ENCODE results near the gene INPP4A.
A peak's percentile ranks its signal among the peaks of the same experiment; 100 is the strongest.

Gene INPP4A

GRCh38 chr2:98496750-98497493 is 52.3 kb downstream of the INPP4A start:
- DNase-seq (ENCODE audit: low read depth) = no peak

GRCh38 chr2:98498703-98499440 is 54.2 kb downstream of the INPP4A start:
- DNase-seq (ENCODE audit: low read depth) = no peak

GRCh38 chr2:98500561-98500960 is 55.9 kb downstream of the INPP4A start:
- DNase-seq (ENCODE audit: low read depth) = no peak

DNA sequence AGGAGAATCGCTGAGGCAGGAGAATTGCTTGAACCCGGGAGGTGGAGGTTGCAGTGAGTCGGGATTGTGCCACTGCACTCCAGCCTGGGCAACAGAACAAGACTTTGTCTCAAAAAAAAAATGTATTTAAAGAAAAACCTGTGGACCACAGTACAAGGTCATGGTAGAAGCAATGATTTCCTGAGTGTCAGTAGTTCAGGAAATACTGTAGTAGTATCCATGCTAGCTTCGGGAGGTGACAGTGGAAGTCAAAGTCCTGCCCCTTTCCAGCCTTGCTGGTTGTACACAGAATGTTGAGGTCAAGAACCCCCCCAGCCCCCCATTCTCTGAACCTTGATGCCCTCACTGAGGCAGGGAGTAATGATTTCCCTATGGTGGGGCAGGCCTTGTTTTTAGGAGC is 56.6 kb downstream of the INPP4A start:
- no peak for DNase-seq (ENCODE audit: low read depth)

DNA sequence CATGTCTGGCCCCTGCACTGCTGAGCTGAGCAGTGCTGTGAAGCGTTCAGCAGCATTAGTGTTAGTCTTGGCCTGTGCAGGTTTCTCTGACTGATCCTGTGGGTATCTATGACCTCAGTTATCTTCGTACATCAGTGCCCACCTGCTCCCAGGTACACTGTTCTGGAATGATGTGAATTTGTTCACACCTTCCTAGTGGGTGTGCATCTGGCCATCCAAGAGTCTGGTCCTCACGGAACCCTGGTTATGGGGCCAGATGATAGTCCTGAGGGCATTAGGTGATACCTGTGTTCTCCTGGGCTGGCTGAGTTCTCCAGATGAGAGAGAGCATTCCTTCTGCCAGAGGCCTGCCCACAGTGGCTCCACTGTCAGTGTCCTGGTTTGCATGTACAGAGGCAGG is 57.2 kb downstream of the INPP4A start:
- no peak for DNase-seq (ENCODE audit: low read depth)

DNA sequence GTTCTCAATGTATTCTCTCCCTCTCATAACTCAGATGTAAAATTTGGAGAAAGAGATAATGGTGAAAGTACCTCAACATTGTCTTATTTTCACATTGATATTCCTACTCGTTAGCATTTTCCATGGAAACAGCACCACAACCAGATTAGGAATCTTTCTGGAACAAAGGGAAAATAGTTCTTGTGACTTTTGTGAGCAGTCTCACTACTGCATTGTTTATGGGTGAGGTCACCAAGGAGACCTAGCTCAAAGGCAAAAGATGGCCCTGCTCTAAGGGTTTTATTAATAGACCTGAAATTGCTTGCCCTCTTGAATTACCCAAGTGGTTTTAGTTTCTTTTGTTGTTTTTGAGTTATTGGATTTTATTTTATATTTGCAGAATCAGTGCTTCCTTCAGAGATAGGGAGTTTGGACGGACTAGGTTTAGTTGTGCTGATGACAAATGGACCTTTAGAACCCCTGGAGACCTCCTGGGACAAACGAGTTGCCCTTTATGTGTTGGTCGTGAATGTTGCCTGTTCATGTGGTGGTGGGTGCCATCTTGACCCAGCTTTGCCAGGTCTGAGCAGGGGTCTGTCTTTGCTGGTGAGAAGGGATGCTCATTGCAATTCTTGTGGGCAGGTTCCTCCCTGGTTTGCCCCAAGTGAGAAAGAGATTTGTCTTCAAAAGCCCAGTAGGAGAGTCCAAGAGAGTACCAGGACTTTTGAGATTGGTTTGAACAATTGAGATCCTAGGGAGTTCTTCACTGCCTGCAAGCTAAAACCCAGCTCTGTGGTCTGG is 58.1 kb downstream of the INPP4A start:
- peak; percentile 83 for DNase-seq (ENCODE audit: low read depth)

DNA sequence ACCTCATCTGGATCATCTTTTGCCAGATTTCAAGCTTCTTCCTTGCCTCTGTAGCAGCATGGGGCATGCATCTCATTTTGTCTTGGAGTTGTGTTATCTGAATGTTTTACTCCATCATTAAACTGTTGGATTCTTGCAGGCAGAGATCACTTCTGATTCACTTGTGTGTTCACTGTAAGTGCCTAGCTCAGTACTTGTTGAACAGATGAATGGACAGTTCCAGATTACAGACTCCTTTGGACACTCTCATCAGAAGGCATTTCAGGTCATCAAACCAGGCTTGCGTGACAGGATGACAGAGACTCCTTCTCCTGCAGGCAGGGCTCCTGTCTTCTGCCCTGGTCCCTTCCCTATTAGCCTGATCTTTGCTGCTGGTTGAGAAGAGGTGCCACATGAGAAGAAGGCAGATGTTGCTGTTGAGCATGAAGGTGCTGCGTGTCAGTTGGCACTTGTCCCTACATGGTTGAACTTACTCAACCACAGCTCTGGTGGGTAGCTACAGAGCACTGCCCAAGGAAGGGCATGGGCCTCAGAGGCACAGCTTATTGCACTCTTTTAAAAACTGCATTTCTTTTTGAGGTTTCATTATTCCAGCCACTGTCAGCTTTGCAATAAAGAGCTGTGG is 58.9 kb downstream of the INPP4A start:
- DNase-seq (ENCODE audit: low read depth) = no peak

DNA sequence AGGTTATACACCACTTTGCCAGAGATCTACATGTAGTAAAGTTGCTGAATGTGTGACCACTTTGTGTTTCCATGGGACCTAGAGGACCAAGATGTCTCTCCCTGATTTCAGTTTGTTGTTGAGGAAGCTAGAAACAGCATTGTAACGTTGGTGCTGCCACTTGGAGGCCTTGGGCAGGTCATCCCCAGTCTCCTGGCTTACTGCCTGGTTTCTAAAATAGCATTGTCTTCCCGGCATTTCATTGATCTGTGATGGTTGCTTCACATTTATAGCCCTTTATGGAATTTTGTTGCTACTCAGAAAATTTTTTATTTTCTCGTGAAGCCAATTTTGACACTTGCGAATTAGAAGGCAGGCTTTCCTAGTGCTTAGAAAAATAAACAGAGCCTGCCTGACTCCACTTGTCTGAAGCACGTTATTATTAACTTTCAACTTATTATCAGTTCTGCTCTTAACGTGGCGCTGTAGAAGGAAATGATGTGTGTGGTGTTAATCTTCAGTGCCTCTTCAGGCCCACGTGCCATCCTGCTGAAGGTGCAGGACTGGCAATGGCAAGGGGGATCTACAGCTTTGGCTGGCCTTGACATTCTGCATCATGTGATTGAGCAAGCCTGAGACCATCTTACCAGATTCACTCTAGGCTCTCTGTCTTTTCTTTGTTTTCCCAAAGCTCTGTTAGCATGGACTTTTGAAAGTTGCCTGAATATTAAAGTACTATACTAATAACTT is 59.9 kb downstream of the INPP4A start:
- DNase-seq (ENCODE audit: low read depth) = peak; percentile 29

DNA sequence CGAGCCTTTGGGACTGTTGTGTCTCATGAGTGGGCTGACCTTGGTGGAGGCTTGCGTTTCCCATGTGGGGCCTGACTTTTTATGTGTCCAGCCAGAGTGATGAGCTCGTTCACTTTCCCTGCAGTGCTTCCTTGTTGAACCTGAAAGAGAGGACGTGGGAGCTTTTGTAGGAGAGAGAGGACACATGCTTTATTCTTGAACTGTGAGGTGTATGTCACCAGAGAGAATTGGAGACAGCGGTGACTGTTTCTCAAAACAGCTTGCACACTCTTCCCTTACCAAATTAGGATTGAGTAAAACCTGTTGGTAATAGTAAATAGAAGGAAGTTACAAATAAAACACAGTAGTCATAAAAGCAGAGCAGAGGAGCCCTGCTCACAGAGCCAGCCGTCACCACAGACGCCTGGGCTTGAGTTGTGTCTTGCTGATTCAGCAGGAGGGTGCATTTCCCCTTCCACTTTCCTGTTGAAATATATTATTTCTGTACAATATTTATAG is 60.7 kb downstream of the INPP4A start:
- no peak for DNase-seq (ENCODE audit: low read depth)

DNA sequence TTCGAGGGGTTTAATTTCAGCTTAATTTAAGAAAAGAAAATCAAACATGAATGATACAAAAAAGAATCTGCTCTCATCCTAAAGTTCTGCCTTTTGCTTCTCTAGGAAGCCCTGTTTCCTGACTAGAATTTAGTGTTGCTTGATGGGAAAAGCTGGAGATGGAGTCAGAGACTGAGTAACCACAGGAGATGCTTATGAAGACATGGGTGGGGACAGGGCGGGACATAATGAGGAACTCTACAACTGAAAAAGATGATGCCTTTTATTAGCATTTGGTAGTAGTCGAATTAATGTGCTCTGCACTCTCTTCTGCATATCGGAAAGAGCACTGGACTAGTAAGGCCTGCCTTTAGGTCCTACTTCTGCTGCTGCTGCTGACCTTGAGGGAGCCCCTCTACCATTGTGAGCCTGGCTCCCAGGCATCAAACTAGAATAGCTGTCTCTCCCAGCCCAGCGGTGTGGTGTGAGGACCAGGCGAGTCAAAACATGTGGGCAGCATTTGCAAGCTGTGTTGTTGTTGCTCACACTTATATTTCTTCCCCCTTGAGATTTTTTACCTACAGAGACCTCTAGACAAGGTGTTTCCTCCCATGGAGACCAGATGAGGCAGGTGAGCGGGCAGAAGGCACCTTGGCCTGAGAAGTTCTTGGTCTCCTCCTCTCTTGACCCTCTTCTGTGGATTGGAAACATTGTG is 61.5 kb downstream of the INPP4A start:
- no peak for DNase-seq (ENCODE audit: low read depth)

DNA sequence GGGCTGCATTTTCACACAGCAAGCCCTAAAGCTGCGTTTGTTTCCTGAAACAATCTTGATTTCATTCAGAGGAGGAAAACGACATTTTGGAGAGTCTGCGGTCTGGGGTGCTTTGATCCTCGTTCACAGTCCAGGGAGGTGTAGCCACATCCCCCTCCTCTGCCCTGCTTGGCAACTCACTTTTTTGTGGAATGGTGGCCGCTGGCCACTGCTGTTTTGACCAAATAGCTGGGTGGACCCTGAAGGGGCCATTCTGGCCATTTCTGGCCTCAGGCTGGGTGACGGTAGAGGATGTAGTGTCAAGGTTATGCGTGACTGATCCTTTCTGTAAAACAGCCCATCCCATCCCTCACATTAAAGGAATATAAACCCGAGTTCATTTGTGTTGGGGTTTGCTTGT is 62.2 kb downstream of the INPP4A start:
- no peak for DNase-seq (ENCODE audit: low read depth)

DNA sequence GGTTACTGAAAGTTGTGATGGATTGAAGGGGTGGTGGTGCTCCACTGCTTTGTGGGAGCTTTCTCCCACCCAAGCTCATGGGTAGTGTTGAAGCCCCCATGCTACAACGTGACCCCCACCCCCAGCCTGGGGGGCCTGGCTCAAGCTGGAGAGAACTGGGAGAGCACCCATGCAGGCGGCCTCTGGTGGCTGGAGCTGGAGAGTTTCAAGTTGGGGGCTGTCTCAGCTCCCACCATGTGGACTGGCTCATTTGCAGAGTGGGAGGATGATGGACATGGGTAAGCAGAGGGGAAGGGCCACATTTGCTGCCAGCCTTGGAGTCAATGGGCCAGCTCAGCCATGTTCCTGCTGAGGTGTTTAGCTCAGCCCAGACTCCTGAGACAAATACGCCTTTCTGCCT is 62.8 kb downstream of the INPP4A start:
- no peak for DNase-seq (ENCODE audit: low read depth)

DNA sequence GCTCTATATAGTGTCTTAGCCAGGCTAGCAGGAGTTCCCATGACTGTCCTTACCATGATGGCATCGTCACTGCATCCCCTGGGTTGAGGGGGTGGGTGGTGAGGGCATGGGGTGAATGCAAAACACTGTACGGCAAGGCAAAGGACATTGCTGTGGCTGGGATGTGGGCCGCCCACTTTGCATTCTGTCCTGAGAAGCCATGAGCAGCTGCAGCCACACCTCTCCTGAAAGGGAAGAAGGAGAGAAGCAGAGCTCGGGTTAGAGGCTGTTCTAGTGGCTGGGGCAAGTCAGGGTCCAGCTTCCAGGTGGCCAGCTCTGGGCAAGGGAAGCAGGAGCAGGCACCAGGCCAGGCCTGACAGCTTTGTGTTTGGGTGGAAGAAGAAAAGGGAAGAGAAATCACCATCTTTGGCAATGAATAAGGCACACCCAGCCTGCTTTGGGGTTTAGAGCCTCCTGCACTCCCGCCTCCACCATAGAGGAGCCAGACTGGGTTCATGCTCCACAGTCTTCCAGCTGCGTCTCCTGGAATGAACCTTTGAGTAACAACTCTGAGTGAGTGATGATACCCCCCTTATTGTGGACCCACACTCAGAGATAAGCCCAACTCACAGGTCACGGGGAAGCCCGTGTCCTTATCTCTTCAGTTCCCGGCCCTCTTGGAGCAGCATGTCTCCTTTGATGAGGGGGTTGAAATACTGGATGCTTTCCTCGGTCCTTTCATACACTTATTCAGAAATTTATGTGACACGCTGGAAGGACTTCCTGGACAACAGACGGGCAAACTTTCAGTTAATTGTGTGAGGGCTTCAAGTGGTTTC is 63.4 kb downstream of the INPP4A start:
- DNase-seq (ENCODE audit: low read depth) = no peak

DNA sequence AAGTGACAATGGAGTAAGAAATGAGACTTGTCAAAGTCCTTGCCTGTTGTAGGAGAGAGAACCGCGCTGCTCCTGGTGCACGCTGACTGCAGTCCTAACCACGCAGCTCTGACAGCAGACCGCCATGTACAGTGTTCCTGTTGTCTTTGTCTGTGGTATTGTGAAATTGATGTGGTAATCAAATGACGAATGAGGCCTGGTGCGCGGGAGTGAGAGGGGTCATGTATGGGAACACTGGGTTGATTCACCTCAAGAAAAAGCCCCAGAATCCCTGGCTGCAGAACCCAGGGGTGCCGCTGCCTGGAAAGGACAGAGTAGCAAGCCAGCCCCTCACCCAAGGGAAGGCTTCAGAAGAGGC is 64.0 kb downstream of the INPP4A start:
- DNase-seq (ENCODE audit: low read depth) = no peak

- no peak for DNase-seq (ENCODE audit: low read depth)
Observed at GRCh38 chr2:98509542-98510321, 65.1 kb downstream of the INPP4A start.

GRCh38 chr2:98510322-98510662 is 65.6 kb downstream of the INPP4A start:
- no peak for DNase-seq (ENCODE audit: low read depth)

- DNase-seq (ENCODE audit: low read depth) = no peak
Observed at GRCh38 chr2:98511981-98512380, 67.3 kb downstream of the INPP4A start.

- DNase-seq (ENCODE audit: low read depth) = no peak
Observed at GRCh38 chr2:98512699-98513098, 68.0 kb downstream of the INPP4A start.

DNA sequence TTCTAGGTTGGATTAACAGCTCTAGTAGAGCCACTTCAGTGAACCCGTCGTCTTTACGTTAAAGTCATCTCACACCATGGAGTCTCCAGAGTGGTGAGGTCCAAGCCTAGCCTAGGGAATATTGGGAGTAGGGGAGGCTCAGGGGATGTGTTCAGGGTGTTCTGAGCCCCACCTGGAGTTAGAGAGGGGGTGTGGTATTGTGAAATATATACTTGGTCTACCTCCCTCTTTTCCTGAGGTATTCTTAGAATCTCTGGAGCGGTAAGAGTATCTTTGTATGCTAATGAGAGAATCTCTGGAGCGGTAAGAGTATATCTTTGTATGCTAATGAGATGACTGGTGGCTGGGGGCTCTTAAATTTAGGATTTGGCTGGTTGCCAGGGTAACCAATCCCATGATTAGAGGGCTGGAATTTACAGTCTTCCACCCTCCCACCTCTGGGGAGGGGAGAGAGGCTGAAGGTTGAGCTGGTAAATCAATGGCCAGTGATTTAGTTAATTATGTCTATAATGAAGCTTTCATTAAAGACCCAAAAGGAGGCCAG is 69.5 kb downstream of the INPP4A start:
- DNase-seq (ENCODE audit: low read depth) = no peak

All from EH (cell line).